ENCODE data around the gene ZBTB40.

DNA sequence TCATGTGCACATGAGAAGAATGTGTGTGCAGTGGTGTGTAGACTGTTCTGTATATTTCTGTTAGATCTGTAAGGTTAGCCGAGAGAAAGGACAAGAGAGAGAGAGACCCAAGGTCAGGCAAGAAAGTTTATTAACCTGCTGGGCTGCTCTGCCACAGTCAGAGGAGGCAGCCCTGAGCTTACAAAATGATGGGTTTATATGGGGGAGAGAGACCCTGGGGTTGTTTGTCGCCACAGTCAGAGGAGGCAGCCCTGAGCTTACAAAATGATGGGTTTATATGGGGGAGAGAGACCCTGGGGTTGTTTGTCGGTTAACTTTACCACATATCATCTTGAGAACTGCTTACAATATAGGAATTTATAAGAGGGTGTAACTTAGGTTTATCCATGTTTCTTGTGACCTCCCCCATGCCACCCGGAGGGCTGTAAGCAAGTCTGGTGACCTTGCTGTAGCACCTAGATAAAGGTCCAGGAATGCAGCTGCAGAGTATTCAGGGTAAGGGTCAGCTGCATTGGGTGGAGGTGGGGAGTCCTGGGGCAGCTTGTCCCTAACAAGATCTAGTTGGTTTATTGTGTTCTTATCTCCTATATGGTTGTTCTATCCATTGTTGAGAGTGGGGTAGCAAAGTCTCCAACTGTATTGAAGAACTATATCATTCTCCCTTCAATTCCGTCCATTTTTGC, 9.3 kb upstream of the ZBTB40 start:
- TF ChIP-seq, protein P1, sequence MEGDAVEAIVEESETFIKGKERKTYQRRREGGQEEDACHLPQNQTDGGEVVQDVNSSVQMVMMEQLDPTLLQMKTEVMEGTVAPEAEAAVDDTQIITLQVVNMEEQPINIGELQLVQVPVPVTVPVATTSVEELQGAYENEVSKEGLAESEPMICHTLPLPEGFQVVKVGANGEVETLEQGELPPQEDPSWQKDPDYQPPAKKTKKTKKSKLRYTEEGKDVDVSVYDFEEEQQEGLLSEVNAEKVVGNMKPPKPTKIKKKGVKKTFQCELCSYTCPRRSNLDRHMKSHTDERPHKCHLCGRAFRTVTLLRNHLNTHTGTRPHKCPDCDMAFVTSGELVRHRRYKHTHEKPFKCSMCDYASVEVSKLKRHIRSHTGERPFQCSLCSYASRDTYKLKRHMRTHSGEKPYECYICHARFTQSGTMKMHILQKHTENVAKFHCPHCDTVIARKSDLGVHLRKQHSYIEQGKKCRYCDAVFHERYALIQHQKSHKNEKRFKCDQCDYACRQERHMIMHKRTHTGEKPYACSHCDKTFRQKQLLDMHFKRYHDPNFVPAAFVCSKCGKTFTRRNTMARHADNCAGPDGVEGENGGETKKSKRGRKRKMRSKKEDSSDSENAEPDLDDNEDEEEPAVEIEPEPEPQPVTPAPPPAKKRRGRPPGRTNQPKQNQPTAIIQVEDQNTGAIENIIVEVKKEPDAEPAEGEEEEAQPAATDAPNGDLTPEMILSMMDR (IDR thresholded peaks at IDR 0.05 in 8 of 11, conservative IDR thresholded peaks at IDR 0.05 in 3 of 11) = no peak
- TF ChIP-seq POLR2AphosphoS5 (IDR thresholded peaks at IDR 0.05) (no peak), POLR2A (IDR thresholded peaks at IDR 0.05) (no peak)

All from spleen (tissue), 7 donors.